RWPE1 (cell line): Measurements from ENCODE around the gene CHN2.

Experiments used
- CTCF ChIA-PET: fragments of 350-600 bp; sonication (Branson Sonifier 250); formaldehyde crosslinking; extraction: SDS; loops from one replicate; lab custom pipeline; 2021; lab: Yijun Ruan, JAX
- POLR2A ChIA-PET: fragments of 400-600 bp; formaldehyde crosslinking; extraction: SDS; loops from one replicate; lab custom pipeline; 2020; ENCODE audit warnings: antibody characterized with exemption; ENCODE audit not compliant: low non-redundant PET; lab: Yijun Ruan, JAX
- DNase-seq: peaks from one replicate; pipeline ENCODE4 v3.0.0; 2012; ENCODE audit warnings: low spot score
- H3K27ac ChIP-seq: fragments of 450-650 bp; 2 replicates; pipeline ENCODE4 v1.5.1; 2017
- TF ChIP-seq, protein P1 (sequence below): fragments of 450-650 bp; conservative IDR thresholded peaks from 2 replicates; pipeline ENCODE4 v1.5.1; 2017; ENCODE audit warnings: low read depth, mild to moderate bottlenecking

CHN2 gene

DNA sequence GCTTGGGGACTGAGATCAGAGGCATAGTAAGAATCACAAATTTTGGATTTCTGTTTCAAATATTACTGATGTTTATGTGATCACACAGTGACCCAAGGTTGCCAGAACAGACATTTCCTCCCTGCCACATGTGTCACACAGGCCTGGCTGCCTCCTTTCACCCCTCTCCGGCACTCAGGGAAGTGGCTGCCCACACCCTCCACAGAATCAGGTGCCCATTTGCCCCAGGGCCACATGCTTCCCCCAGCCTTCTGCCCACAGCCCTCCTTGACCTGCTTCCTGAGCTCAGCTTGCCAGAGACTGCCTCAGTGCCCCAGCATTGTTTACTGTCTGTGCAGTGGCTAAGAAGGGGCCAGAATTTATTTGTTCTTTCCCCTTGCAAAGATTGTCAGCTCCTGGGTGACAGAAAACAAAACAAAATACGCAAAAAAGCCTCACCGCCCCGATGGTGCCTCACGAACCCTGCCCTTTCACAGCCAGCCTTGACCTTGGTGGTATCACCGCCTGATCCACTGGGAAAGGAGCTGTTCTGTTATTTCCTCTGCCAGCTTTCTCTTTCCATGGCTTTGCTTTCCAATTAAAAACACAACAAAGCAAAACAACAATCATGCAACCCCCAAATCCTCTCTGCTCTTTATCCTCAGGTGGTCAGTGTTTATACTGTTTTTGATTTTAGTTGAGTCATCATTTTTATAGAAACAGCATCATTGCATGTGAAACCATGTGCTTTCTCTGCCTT lies 52.8 kb downstream of the CHN2 start:
- H3K27ac ChIP-seq, result no peak overlapping the region
- CTCF ChIA-PET, result no interaction called here
- no peak for DNase-seq
- TF ChIP-seq, protein P1, sequence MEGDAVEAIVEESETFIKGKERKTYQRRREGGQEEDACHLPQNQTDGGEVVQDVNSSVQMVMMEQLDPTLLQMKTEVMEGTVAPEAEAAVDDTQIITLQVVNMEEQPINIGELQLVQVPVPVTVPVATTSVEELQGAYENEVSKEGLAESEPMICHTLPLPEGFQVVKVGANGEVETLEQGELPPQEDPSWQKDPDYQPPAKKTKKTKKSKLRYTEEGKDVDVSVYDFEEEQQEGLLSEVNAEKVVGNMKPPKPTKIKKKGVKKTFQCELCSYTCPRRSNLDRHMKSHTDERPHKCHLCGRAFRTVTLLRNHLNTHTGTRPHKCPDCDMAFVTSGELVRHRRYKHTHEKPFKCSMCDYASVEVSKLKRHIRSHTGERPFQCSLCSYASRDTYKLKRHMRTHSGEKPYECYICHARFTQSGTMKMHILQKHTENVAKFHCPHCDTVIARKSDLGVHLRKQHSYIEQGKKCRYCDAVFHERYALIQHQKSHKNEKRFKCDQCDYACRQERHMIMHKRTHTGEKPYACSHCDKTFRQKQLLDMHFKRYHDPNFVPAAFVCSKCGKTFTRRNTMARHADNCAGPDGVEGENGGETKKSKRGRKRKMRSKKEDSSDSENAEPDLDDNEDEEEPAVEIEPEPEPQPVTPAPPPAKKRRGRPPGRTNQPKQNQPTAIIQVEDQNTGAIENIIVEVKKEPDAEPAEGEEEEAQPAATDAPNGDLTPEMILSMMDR, result no peak
- POLR2A ChIA-PET, result no interaction called here

- DNase-seq, result no peak
- H3K27ac ChIP-seq, result no peak overlapping the region
- CTCF ChIA-PET, result no interaction called here
- POLR2A ChIA-PET, result no interaction called here
- TF ChIP-seq, protein P1, result no peak
Measured at GRCh38 chr7:29247963-29248236, 53.3 kb downstream of the CHN2 start.

GRCh38 chr7:29248713-29249382 lies 54.3 kb downstream of the CHN2 start:
- ChIA-PET CTCF (interaction anchor here (0.7 kb wide), 1 partner anchor 115 kb away, joined by 3 read pairs; no protein-coding TSS in a partner anchor), POLR2A (no interaction called here)
- H3K27ac ChIP-seq, result no peak overlapping the region
- no peak for DNase-seq
- TF ChIP-seq, protein P1, result no peak

- TF ChIP-seq, protein P1, result no peak
- ChIA-PET CTCF (interaction anchor here (0.7 kb wide), 1 partner anchor 116 kb away, joined by 3 read pairs; no protein-coding TSS in a partner anchor), POLR2A (no interaction called here)
- no peak for DNase-seq
- no peak overlapping the region for H3K27ac ChIP-seq
Measured at GRCh38 chr7:29249383-29249750, 54.8 kb downstream of the CHN2 start.

DNA sequence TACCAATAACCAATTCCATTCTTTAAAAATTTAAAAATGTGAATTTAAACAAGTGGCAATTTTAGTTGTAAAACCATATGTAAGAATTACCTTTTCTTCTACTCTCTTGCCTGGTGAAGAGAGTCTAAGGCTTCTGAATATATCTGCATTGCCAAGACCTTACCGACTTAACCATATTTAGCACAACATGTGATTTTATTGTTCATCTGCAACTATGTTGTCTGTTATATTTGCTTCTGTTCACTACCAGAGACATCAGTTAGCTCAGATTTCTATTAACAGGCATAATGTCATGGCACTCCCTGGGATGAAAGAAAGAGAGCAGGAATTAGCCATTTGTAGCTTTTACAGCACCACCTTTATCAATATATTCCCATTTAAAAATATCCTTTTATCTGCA lies 55.3 kb downstream of the CHN2 start:
- TF ChIP-seq, protein P1, result no peak
- CTCF ChIA-PET, result interaction anchor here (0.5 to 0.7 kb wide), 2 partner anchors 54 to 116 kb away, joined by 3 to 4 read pairs; no protein-coding TSS in a partner anchor
- DNase-seq, result no peak
- no peak overlapping the region for H3K27ac ChIP-seq
- POLR2A ChIA-PET, result no interaction called here

GRCh38 chr7:29253225-29253624 lies 58.6 kb downstream of the CHN2 start:
- POLR2A ChIA-PET, result no interaction called here
- no peak for DNase-seq
- no peak overlapping the region for H3K27ac ChIP-seq
- CTCF ChIA-PET, result no interaction called here
- TF ChIP-seq, protein P1, result no peak
